Liver (tissue), 9 donors: ENCODE data around the gene DNAJB13. TPM values are rescaled to one million over a fixed set of nuclear protein-coding genes. Genes with fewer than 3 reads are reported as not detected.

Experiments
- DNase-seq: peaks from one replicate; pipeline ENCODE4 v3.0.0-alpha.2; 2017; ENCODE audit warnings: low spot score
- H3K27ac ChIP-seq, 2 donors: one replicate each; pipeline ENCODE4 v1.7.0; 2013; ENCODE audit warnings: inconsistent platforms in 2 of 2, low read length in 2 of 2, control low read depth in 1 of 2, low read depth in 1 of 2, mild to moderate bottlenecking in 1 of 2
- H3K27me3 ChIP-seq, 4 donors: one replicate each; pipeline versions ENCODE4 v1.6.1 to v1.7.0; 2013; ENCODE audit warnings: low read length in 3 of 4, inconsistent platforms in 1 of 4, mild to moderate bottlenecking in 1 of 4, moderate library complexity in 1 of 4; ENCODE audit not compliant: control insufficient read depth in 4 of 4, insufficient read depth in 4 of 4
- H3K36me3 ChIP-seq, 4 donors: one replicate each; pipeline versions ENCODE4 v1.6.1 to v1.7.0; 2013; ENCODE audit warnings: low read length in 3 of 4, mild to moderate bottlenecking in 3 of 4, low read depth in 1 of 4, moderate library complexity in 1 of 4; ENCODE audit not compliant: control insufficient read depth in 4 of 4, insufficient read depth in 3 of 4
- H3K4me1 ChIP-seq, 4 donors: one replicate each; pipeline versions ENCODE4 v1.6.1 to v1.7.0; 2013; ENCODE audit warnings: low read length in 3 of 4, mild to moderate bottlenecking in 3 of 4, moderate library complexity in 1 of 4; ENCODE audit not compliant: control insufficient read depth in 4 of 4, insufficient read depth in 4 of 4
- H3K4me3 ChIP-seq, 3 donors: one replicate each; pipeline versions ENCODE4 v1.6.1 to v1.7.0; 2013; ENCODE audit warnings: low read length in 3 of 3, control low read depth in 1 of 3, low read depth in 1 of 3, mild to moderate bottlenecking in 1 of 3
- H3K9ac ChIP-seq, 2 donors: one replicate each; pipeline ENCODE4 v1.7.0; 2013; ENCODE audit warnings: low read length in 2 of 2, mild to moderate bottlenecking in 2 of 2, moderate library complexity in 2 of 2, control low read depth in 1 of 2, low read depth in 1 of 2
- H3K9me3 ChIP-seq, 4 donors: one replicate each; pipeline versions ENCODE4 v1.6.1 to v1.7.0; 2013; ENCODE audit warnings: low read length in 3 of 4; ENCODE audit not compliant: control insufficient read depth in 4 of 4
- EGR1 ChIP-seq, 2 donors: IDR thresholded peaks; 2 replicates each; pipeline ENCODE4 v1.6.1; 2016 to 2018; ENCODE audit warnings: antibody characterized with exemption in 2 of 2, low read depth in 2 of 2
- FOXA1 ChIP-seq: IDR thresholded peaks from 2 replicates; pipeline ENCODE4 v1.6.1; 2016; ENCODE audit warnings: antibody characterized with exemption
- FOXA2 ChIP-seq: IDR thresholded peaks from 2 replicates; pipeline ENCODE4 v1.6.1; 2016; ENCODE audit warnings: antibody characterized with exemption
- GABPA ChIP-seq, 2 donors: IDR thresholded peaks in 1 of 2; conservative IDR thresholded peaks in 1 of 2; 2 replicates each; pipeline ENCODE4 v1.6.1; 2016; ENCODE audit warnings: antibody characterized with exemption in 2 of 2, mild to moderate bottlenecking in 1 of 2, moderate library complexity in 1 of 2
- HNF4A ChIP-seq, 2 donors: conservative IDR thresholded peaks; 2 replicates each; pipeline ENCODE4 v1.6.1; 2016; ENCODE audit warnings: antibody characterized with exemption in 2 of 2, mild to moderate bottlenecking in 2 of 2
- HNF4G ChIP-seq: IDR thresholded peaks from 2 replicates; pipeline ENCODE4 v1.6.1; 2016; ENCODE audit warnings: antibody characterized with exemption
- JUND ChIP-seq, 2 donors: IDR thresholded peaks; 2 replicates each; pipeline ENCODE4 v1.6.1; 2016; ENCODE audit warnings: antibody characterized with exemption in 2 of 2
- NR2F2 ChIP-seq: IDR thresholded peaks from 2 replicates; pipeline ENCODE4 v1.6.1; 2016; ENCODE audit warnings: antibody characterized with exemption
- RAD21 ChIP-seq, 2 donors: IDR thresholded peaks; 2 replicates each; pipeline ENCODE4 v1.6.1; 2016; ENCODE audit warnings: antibody characterized with exemption in 2 of 2, mild to moderate bottlenecking in 2 of 2
- SP1 ChIP-seq: IDR thresholded peaks from 2 replicates; pipeline ENCODE4 v1.6.1; 2018; ENCODE audit warnings: antibody characterized with exemption, mild to moderate bottlenecking
- TAF1 ChIP-seq: conservative IDR thresholded peaks from 2 replicates; pipeline ENCODE4 v1.6.1; 2016; ENCODE audit warnings: antibody characterized with exemption, mild to moderate bottlenecking
- YY1 ChIP-seq: IDR thresholded peaks from 2 replicates; pipeline ENCODE4 v1.6.1; 2016; ENCODE audit warnings: antibody characterized with exemption, mild to moderate bottlenecking
- WGBS: extraction: QIAGEN DNeasy Blood & Tissue Kit; methylation state at CpG from one replicate; pipeline ENCODE4 v1.1.7; 2013; 5-methylcytosine and 5-hydroxymethylcytosine counted together
- polyA plus RNA-seq, 2 donors: library from polyadenylated mRNA; stranded (reverse) in 1 of 2; unstranded in 1 of 2; fragments of 200-250 nt in 1 of 2; fragments of >200 nt in 1 of 2; fragmentation: Nextera tagmentation in 1 of 2; extraction: Ambion mirVana in 1 of 2; gene quantifications; one replicate each; pipeline versions ENCODE4 v1.2.1 to v1.2.3, GENCODE V29; 2013 to 2015
- total RNA-seq, 2 donors: library from RNA; depleted of rRNA; stranded (reverse); fragments of >200 nt; gene quantifications; one replicate each; pipeline ENCODE4 v1.2.3, GENCODE V29; 2014
- TF ChIP-seq, protein P1 (sequence below): IDR thresholded peaks from 2 replicates; pipeline ENCODE4 v1.6.1; 2016; ENCODE audit warnings: antibody characterized with exemption
- TF ChIP-seq, protein P2 (sequence below): IDR thresholded peaks from 2 replicates; pipeline ENCODE4 v1.6.1; 2016; ENCODE audit warnings: antibody characterized with exemption
- TF ChIP-seq, protein P3 (sequence below): IDR thresholded peaks from 2 replicates; pipeline ENCODE4 v1.6.1; 2016; ENCODE audit warnings: antibody characterized with exemption
- TF ChIP-seq, protein P4 (sequence below): fragments of 150-350 bp; IDR thresholded peaks from 2 replicates; pipeline ENCODE4 v1.5.1; 2017; ENCODE audit warnings: improper control_type of control experiment, low read depth, low read length; ENCODE audit not compliant: missing input control
- donor health status: healthy.
- donor health status: healthy.
- donor health status: healthy.
- donor health status: healthy.
- donor health status: healthy.

Gene DNAJB13
- total and polyA plus RNA-seq, 4 donors, result 0.08 TPM; not detected in 3

DNA sequence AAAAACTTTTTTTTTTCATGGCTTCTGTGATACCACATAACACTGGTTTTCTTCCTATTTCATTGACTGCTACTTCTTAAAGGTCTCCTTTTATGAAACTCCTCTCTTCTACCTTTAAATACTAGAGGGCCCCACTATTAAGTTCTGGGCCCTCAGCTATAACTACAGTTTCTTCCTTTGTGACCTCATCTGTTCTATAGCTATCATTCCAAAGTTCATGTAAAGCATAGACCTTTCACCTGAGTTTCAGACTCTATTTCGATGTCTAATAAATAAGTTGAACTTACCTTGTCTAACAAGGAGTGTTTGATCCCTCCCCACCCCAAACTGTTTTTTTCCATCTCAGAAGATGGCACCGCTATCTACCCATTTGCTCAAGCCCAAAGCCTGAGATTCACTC is 38.8 kb upstream of the DNAJB13 start:
- 95% methylated on average over 2 of the region's 2 CpGs for WGBS
- TF ChIP-seq JUND (IDR thresholded peaks at IDR 0.05) (no peak), FOXA2 (no peak), RAD21 (IDR thresholded peaks at IDR 0.05) (no peak), HNF4A (conservative IDR thresholded peaks at IDR 0.05) (no peak), YY1 (no peak), HNF4G (no peak), GABPA (IDR thresholded peaks at IDR 0.05 in 1 of 2, conservative IDR thresholded peaks at IDR 0.05 in 1 of 2) (no peak), FOXA1 (no peak), TAF1 (no peak)
- TF ChIP-seq, protein P1, sequence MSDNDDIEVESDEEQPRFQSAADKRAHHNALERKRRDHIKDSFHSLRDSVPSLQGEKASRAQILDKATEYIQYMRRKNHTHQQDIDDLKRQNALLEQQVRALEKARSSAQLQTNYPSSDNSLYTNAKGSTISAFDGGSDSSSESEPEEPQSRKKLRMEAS, result no peak
- TF ChIP-seq, protein P2, sequence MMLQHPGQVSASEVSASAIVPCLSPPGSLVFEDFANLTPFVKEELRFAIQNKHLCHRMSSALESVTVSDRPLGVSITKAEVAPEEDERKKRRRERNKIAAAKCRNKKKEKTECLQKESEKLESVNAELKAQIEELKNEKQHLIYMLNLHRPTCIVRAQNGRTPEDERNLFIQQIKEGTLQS, result no peak
- TF ChIP-seq, protein P3, sequence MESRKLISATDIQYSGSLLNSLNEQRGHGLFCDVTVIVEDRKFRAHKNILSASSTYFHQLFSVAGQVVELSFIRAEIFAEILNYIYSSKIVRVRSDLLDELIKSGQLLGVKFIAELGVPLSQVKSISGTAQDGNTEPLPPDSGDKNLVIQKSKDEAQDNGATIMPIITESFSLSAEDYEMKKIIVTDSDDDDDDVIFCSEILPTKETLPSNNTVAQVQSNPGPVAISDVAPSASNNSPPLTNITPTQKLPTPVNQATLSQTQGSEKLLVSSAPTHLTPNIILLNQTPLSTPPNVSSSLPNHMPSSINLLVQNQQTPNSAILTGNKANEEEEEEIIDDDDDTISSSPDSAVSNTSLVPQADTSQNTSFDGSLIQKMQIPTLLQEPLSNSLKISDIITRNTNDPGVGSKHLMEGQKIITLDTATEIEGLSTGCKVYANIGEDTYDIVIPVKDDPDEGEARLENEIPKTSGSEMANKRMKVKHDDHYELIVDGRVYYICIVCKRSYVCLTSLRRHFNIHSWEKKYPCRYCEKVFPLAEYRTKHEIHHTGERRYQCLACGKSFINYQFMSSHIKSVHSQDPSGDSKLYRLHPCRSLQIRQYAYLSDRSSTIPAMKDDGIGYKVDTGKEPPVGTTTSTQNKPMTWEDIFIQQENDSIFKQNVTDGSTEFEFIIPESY, result no peak
- DNase-seq, result no peak
- H3K27ac ChIP-seq, result no peak overlapping the region
- H3K4me3 ChIP-seq, result no peak overlapping the region
- no peaks in the 10 kb centered on the region for H3K9me3 ChIP-seq
- peaks cover 4 to 39% (median 24%) of the 10 kb centered on the region in 4 donors for H3K36me3 ChIP-seq
- H3K9ac ChIP-seq, result no peak overlapping the region
- H3K27me3 ChIP-seq, result no peaks in the 10 kb centered on the region
- H3K4me1 ChIP-seq, result peaks cover 0 to 6% (median 2%) of the 10 kb centered on the region in 4 donors

DNA sequence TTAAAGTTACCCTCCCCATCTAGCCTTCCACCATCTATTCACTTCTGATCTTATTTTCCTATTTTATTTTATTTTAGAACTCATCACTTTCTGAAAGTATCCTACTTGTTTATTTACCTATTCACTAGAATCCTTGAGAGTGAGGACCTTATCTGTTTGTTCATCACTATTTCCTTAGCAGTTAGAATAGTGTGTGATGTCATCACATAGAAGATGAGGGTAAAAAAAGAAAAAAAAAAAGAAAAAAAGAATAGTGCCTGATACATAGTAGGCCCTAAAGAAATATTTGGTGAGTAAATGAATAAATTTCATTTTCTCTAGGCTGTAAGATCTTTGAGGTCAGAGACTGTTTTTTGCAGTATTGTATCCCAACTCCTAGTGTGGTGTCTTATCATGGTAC is 37.4 kb upstream of the DNAJB13 start:
- Histone ChIP-seq H3K4me1 (peaks cover 0 to 6% (median 2%) of the 10 kb centered on the region in 4 donors), H3K4me3 (no peak overlapping the region), H3K9me3 (no peaks in the 10 kb centered on the region), H3K9ac (no peak overlapping the region), H3K36me3 (peaks cover 4 to 46% (median 28%) of the 10 kb centered on the region in 4 donors), H3K27ac (no peak overlapping the region), H3K27me3 (no peaks in the 10 kb centered on the region)
- TF ChIP-seq EGR1 (IDR thresholded peaks at IDR 0.05; ENCODE audit: low read depth in 2 of 2), result no peak
- TF ChIP-seq, protein P1, result no peak
- TF ChIP-seq, protein P4, sequence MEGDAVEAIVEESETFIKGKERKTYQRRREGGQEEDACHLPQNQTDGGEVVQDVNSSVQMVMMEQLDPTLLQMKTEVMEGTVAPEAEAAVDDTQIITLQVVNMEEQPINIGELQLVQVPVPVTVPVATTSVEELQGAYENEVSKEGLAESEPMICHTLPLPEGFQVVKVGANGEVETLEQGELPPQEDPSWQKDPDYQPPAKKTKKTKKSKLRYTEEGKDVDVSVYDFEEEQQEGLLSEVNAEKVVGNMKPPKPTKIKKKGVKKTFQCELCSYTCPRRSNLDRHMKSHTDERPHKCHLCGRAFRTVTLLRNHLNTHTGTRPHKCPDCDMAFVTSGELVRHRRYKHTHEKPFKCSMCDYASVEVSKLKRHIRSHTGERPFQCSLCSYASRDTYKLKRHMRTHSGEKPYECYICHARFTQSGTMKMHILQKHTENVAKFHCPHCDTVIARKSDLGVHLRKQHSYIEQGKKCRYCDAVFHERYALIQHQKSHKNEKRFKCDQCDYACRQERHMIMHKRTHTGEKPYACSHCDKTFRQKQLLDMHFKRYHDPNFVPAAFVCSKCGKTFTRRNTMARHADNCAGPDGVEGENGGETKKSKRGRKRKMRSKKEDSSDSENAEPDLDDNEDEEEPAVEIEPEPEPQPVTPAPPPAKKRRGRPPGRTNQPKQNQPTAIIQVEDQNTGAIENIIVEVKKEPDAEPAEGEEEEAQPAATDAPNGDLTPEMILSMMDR, result no peak
- TF ChIP-seq HNF4A (conservative IDR thresholded peaks at IDR 0.05), result no peak
- no peak for TF ChIP-seq NR2F2
- TF ChIP-seq SP1, result no peak
- no peak for TF ChIP-seq FOXA2
- TF ChIP-seq TAF1, result no peak
- no peak for DNase-seq
